ENCODE measurements around the gene GPC6. TPM values are rescaled to one million over a fixed set of nuclear protein-coding genes. Genes with fewer than 3 reads are reported as not detected.

The GPC6 gene
- total and polyA plus RNA-seq, 4 donors = 5.9 to 29.1 (median 18.2) TPM

- TF ChIP-seq ATF3 (IDR thresholded peaks at IDR 0.05) (no peak), RAD21 (IDR thresholded peaks at IDR 0.05) (no peak), ZBTB33 (IDR thresholded peaks at IDR 0.05) (no peak), JUND (IDR thresholded peaks at IDR 0.05) (no peak)
Observed at GRCh38 chr13:93655154-93655553, 428.5 kb downstream of the GPC6 start (continued).

GRCh38 chr13:93660391-93661063, 433.9 kb downstream of the GPC6 start:
- TF ChIP-seq HNF4A (conservative IDR thresholded peaks at IDR 0.05) = no peak
- TF ChIP-seq CTCF (IDR thresholded peaks at IDR 0.05; ENCODE audit: low read depth, low read length, missing input control) = no peak
- TF ChIP-seq YY1 (IDR thresholded peaks at IDR 0.05) = no peak
- TF ChIP-seq ATF3 (IDR thresholded peaks at IDR 0.05) = no peak
- no peak for TF ChIP-seq ZBTB33 (IDR thresholded peaks at IDR 0.05)
- TF ChIP-seq RAD21 (IDR thresholded peaks at IDR 0.05) = no peak
- no peaks in the 10 kb centered on the region for H3K36me3 ChIP-seq (ENCODE audit: control insufficient read depth in 4 of 4, insufficient read depth in 3 of 4, low read depth in 1 of 4, low read length in 3 of 4)
- no peak overlapping the region for H3K4me3 ChIP-seq (ENCODE audit: low read depth in 1 of 3, low read length in 3 of 3)
- H3K4me1 ChIP-seq (ENCODE audit: control insufficient read depth in 4 of 4, insufficient read depth in 4 of 4, low read length in 3 of 4) = no peaks in the 10 kb centered on the region
- no peaks in the 10 kb centered on the region for H3K9me3 ChIP-seq (ENCODE audit: control insufficient read depth in 4 of 4, low read length in 3 of 4)
- H3K27me3 ChIP-seq (ENCODE audit: control insufficient read depth in 4 of 4, insufficient read depth in 4 of 4, low read length in 3 of 4) = no peaks in the 10 kb centered on the region
- no peak overlapping the region for H3K9ac ChIP-seq (ENCODE audit: low read depth in 1 of 2, low read length in 2 of 2)
- no peak for DNase-seq (ENCODE audit: low spot score)
- no peak overlapping the region for H3K27ac ChIP-seq (ENCODE audit: low read depth in 1 of 2, low read length in 2 of 2)

- TF ChIP-seq EGR1 (IDR thresholded peaks at IDR 0.05; ENCODE audit: low read depth in 2 of 2) (no peak), NR2F2 (IDR thresholded peaks at IDR 0.05) (no peak), FOXA2 (IDR thresholded peaks at IDR 0.05) (no peak), SP1 (IDR thresholded peaks at IDR 0.05) (no peak), REST (IDR thresholded peaks at IDR 0.05) (no peak), HNF4A (conservative IDR thresholded peaks at IDR 0.05) (no peak), YY1 (IDR thresholded peaks at IDR 0.05) (no peak)
- WGBS = 96% methylated on average over 2 of the region's 2 CpGs
- H3K27me3 ChIP-seq (ENCODE audit: control insufficient read depth in 4 of 4, insufficient read depth in 4 of 4, low read length in 3 of 4) = no peaks in the 10 kb centered on the region
Observed at GRCh38 chr13:93670866-93671265, 444.3 kb downstream of the GPC6 start.

More at GRCh38 chr13:93670866-93671265, 444.3 kb downstream of the GPC6 start:
- no peak overlapping the region for H3K4me3 ChIP-seq (ENCODE audit: low read depth in 1 of 3, low read length in 3 of 3)
- H3K9ac ChIP-seq (ENCODE audit: low read depth in 1 of 2, low read length in 2 of 2) = no peak overlapping the region
- H3K4me1 ChIP-seq (ENCODE audit: control insufficient read depth in 4 of 4, insufficient read depth in 4 of 4, low read length in 3 of 4) = no peaks in the 10 kb centered on the region
- no peaks in the 10 kb centered on the region for H3K36me3 ChIP-seq (ENCODE audit: control insufficient read depth in 4 of 4, insufficient read depth in 3 of 4, low read depth in 1 of 4, low read length in 3 of 4)
- no peak for DNase-seq (ENCODE audit: low spot score)
- no peaks in the 10 kb centered on the region for H3K9me3 ChIP-seq (ENCODE audit: control insufficient read depth in 4 of 4, low read length in 3 of 4)
- H3K27ac ChIP-seq (ENCODE audit: low read depth in 1 of 2, low read length in 2 of 2) = no peak overlapping the region

All from liver (tissue), 9 donors.